Ectodermal cell (in vitro differentiated cells): ENCODE results near the gene PDE8B.

Source experiments
- H3K27ac ChIP-seq: 2 replicates; pipeline ENCODE4 v1.7.0; 2013; ENCODE audit warnings: mild to moderate bottlenecking, low read depth, low read length; ENCODE audit not compliant: insufficient read depth, poor library complexity, severe bottlenecking
- H3K27me3 ChIP-seq: 2 replicates; pipeline ENCODE4 v1.7.0; 2013; ENCODE audit warnings: mild to moderate bottlenecking, low read length; ENCODE audit not compliant: insufficient read depth, control insufficient read depth, poor library complexity, severe bottlenecking
- H3K36me3 ChIP-seq: one replicate; pipeline ENCODE4 v1.7.0; 2013; ENCODE audit warnings: low read length; ENCODE audit not compliant: control insufficient read depth, insufficient read depth
- H3K4me1 ChIP-seq: one replicate; pipeline ENCODE4 v1.7.0; 2013; ENCODE audit warnings: low read length; ENCODE audit not compliant: control insufficient read depth, insufficient read depth
- H3K4me3 ChIP-seq: 2 replicates; pipeline ENCODE4 v1.7.0; 2013; ENCODE audit warnings: low read depth, low read length, control low read depth; ENCODE audit not compliant: insufficient read depth
- H3K9me3 ChIP-seq: 2 replicates; pipeline ENCODE4 v1.7.0; 2013; ENCODE audit warnings: mild to moderate bottlenecking, low read length, moderate library complexity; ENCODE audit not compliant: control insufficient read depth
- WGBS, 2 experiments: methylation state at CpG; one replicate each; pipeline ENCODE4 v1.1.7; 2013; ENCODE audit warnings: missing lambda C conversion rate in 2 of 2; 5-methylcytosine and 5-hydroxymethylcytosine counted together

PDE8B gene

GRCh38 chr5:77251921-77252320, 41.4 kb downstream of the PDE8B start:
- H3K9me3 ChIP-seq, result no peaks in the 10 kb centered on the region
- no peaks in the 10 kb centered on the region for H3K27me3 ChIP-seq
- no peak overlapping the region for H3K4me3 ChIP-seq
- no peak overlapping the region for H3K27ac ChIP-seq
- no peaks in the 10 kb centered on the region for H3K4me1 ChIP-seq
- H3K36me3 ChIP-seq, result no peaks in the 10 kb centered on the region
- 90 to 91% methylated on average over 3 of the region's 3 CpGs for WGBS, 2 experiments

GRCh38 chr5:77255617-77256016, 45.1 kb downstream of the PDE8B start:
- WGBS, 2 experiments, result 90 to 95% methylated on average over 6 of the region's 6 CpGs
- no peaks in the 10 kb centered on the region for H3K4me1 ChIP-seq
- H3K36me3 ChIP-seq, result no peaks in the 10 kb centered on the region
- H3K27me3 ChIP-seq, result no peaks in the 10 kb centered on the region
- H3K9me3 ChIP-seq, result no peaks in the 10 kb centered on the region
- no peak overlapping the region for H3K27ac ChIP-seq
- H3K4me3 ChIP-seq, result no peak overlapping the region

- H3K4me3 ChIP-seq, result no peak overlapping the region
- H3K4me1 ChIP-seq, result no peaks in the 10 kb centered on the region
- 100% methylated on average over 1 of the region's 1 CpG for WGBS, 2 experiments
- H3K27ac ChIP-seq, result no peak overlapping the region
- H3K36me3 ChIP-seq, result no peaks in the 10 kb centered on the region
- no peaks in the 10 kb centered on the region for H3K9me3 ChIP-seq
- no peaks in the 10 kb centered on the region for H3K27me3 ChIP-seq
These were observed 45.9 kb downstream of the PDE8B start for GRCh38 chr5:77256406-77256805.

GRCh38 chr5:77258652-77259051, 48.2 kb downstream of the PDE8B start:
- no peak overlapping the region for H3K27ac ChIP-seq
- WGBS, 2 experiments, result 65 to 75% methylated on average over 1 of the region's 1 CpG
- no peaks in the 10 kb centered on the region for H3K27me3 ChIP-seq
- no peaks in the 10 kb centered on the region for H3K36me3 ChIP-seq
- no peak overlapping the region for H3K4me3 ChIP-seq
- no peaks in the 10 kb centered on the region for H3K4me1 ChIP-seq
- no peaks in the 10 kb centered on the region for H3K9me3 ChIP-seq

GRCh38 chr5:77259476-77259875, 49.0 kb downstream of the PDE8B start:
- Histone ChIP-seq H3K9me3 (no peaks in the 10 kb centered on the region), H3K4me1 (no peaks in the 10 kb centered on the region), H3K4me3 (no peak overlapping the region), H3K36me3 (no peaks in the 10 kb centered on the region), H3K27ac (no peak overlapping the region), H3K27me3 (no peaks in the 10 kb centered on the region)

GRCh38 chr5:77262697-77263096, 52.2 kb downstream of the PDE8B start:
- WGBS, 2 experiments, result 95 to 100% methylated on average over 1 of the region's 1 CpG
- H3K36me3 ChIP-seq, result no peaks in the 10 kb centered on the region
- H3K9me3 ChIP-seq, result no peaks in the 10 kb centered on the region
- H3K4me3 ChIP-seq, result no peak overlapping the region
- no peak overlapping the region for H3K27ac ChIP-seq
- no peaks in the 10 kb centered on the region for H3K4me1 ChIP-seq
- H3K27me3 ChIP-seq, result no peaks in the 10 kb centered on the region

- no peaks in the 10 kb centered on the region for H3K27me3 ChIP-seq
- no peaks in the 10 kb centered on the region for H3K4me1 ChIP-seq
- no peak overlapping the region for H3K27ac ChIP-seq
- no peaks in the 10 kb centered on the region for H3K36me3 ChIP-seq
- no peak overlapping the region for H3K4me3 ChIP-seq
- H3K9me3 ChIP-seq, result no peaks in the 10 kb centered on the region
- WGBS, 2 experiments, result 90 to 95% methylated on average over 2 of the region's 2 CpGs
These were observed 55.8 kb downstream of the PDE8B start for GRCh38 chr5:77266291-77266690.

- H3K9me3 ChIP-seq, result no peaks in the 10 kb centered on the region
- no peaks in the 10 kb centered on the region for H3K4me1 ChIP-seq
- H3K4me3 ChIP-seq, result no peak overlapping the region
- no peak overlapping the region for H3K27ac ChIP-seq
- WGBS, 2 experiments, result 90 to 93% methylated on average over 3 of the region's 3 CpGs
- no peaks in the 10 kb centered on the region for H3K36me3 ChIP-seq
- no peaks in the 10 kb centered on the region for H3K27me3 ChIP-seq
These were observed 57.0 kb downstream of the PDE8B start for GRCh38 chr5:77267496-77267895.

GRCh38 chr5:77272206-77272605, 61.7 kb downstream of the PDE8B start:
- 94 to 100% methylated on average over 1 of the region's 1 CpG for WGBS, 2 experiments
- H3K27ac ChIP-seq, result no peak overlapping the region
- no peaks in the 10 kb centered on the region for H3K27me3 ChIP-seq
- no peak overlapping the region for H3K4me3 ChIP-seq
- H3K9me3 ChIP-seq, result no peaks in the 10 kb centered on the region
- no peaks in the 10 kb centered on the region for H3K36me3 ChIP-seq
- H3K4me1 ChIP-seq, result no peaks in the 10 kb centered on the region

GRCh38 chr5:77277759-77278158, 67.3 kb downstream of the PDE8B start:
- 87 to 88% methylated on average over 3 to 4 of the region's 4 CpGs for WGBS, 2 experiments

GRCh38 chr5:77280036-77280435, 69.6 kb downstream of the PDE8B start:
- Histone ChIP-seq H3K27me3 (no peaks in the 10 kb centered on the region), H3K27ac (no peak overlapping the region), H3K36me3 (no peaks in the 10 kb centered on the region), H3K4me1 (no peaks in the 10 kb centered on the region), H3K4me3 (no peak overlapping the region), H3K9me3 (no peaks in the 10 kb centered on the region)
- 88 to 89% methylated on average over 3 of the region's 3 CpGs for WGBS, 2 experiments

More at GRCh38 chr5:77277759-77278158, 67.3 kb downstream of the PDE8B start:
- Histone ChIP-seq H3K4me3 (no peak overlapping the region), H3K9me3 (no peaks in the 10 kb centered on the region), H3K36me3 (no peaks in the 10 kb centered on the region), H3K27ac (no peak overlapping the region), H3K4me1 (no peaks in the 10 kb centered on the region), H3K27me3 (no peaks in the 10 kb centered on the region)
